GM19397 (cell line): ENCODE measurements around the gene BBS9.
"Not testable (repeated sequence)": the region's sequence is repeated elsewhere in the genome, so short reads cannot be mapped to it uniquely, and the experiment has no call there.

ENCODE experiments used
- ATAC-seq: cut with Tn5 transposase; IDR thresholded peaks from one replicate; pipeline ENCODE4 v1.9.1; 2021; ENCODE audit warnings: mild to moderate bottlenecking, moderate library complexity; ENCODE audit not compliant: unreplicated experiment

Gene BBS9

DNA sequence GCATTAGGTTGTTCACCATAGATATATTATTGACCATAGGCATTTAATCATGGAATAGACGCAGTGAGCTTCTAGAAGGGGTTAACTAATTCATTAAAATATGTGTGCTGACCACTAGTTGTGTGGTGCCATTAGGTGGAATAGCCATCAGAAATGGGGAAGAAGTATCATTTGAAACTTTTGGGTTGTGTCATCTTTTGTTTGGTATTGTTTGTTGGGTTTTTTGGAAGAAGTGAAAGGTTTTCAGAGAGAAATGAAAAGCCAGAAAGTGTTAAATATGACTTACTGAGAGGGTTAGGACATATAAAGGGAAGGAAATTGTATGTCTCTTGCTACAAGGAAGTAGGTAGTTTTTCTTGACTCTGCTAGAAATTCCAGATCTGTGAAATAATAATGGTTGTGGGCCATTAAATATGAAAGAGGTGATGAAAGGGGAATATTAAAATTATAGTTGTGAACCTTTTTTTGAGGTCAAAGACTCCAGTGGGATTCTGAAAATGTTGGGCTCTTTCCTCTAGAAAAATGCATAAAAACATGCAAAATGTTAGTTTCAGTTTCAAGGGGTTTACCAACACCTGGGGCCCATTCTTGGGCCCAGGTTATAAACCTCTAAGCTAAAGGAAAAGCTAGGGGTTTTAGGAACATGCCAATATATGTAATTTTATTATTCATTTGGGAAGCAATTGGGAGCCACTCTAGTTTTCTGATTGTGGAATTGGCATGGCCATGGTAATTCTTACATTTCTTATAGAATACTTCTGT lies 348.5 kb downstream of the BBS9 start:
- ATAC-seq: no peak

DNA sequence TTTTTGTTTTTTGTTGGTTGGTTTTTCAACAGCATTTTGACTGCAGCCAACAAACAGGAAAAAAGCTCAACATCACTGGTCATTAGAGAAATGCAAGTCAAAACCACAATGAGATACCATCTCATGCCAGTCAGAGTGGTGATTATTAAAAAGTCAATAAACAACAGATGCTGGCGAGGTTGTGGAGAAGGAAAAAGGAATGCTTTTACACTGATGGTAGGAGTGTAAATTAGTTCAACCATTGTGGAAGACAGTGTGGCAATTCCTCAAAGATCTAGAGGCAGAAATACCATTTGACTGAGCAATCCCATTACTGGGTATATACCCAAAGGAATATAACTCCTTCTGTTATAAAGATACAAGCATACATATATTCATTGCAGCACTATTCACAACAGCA lies 355.1 kb downstream of the BBS9 start:
- ATAC-seq: not testable (repeated sequence)

DNA sequence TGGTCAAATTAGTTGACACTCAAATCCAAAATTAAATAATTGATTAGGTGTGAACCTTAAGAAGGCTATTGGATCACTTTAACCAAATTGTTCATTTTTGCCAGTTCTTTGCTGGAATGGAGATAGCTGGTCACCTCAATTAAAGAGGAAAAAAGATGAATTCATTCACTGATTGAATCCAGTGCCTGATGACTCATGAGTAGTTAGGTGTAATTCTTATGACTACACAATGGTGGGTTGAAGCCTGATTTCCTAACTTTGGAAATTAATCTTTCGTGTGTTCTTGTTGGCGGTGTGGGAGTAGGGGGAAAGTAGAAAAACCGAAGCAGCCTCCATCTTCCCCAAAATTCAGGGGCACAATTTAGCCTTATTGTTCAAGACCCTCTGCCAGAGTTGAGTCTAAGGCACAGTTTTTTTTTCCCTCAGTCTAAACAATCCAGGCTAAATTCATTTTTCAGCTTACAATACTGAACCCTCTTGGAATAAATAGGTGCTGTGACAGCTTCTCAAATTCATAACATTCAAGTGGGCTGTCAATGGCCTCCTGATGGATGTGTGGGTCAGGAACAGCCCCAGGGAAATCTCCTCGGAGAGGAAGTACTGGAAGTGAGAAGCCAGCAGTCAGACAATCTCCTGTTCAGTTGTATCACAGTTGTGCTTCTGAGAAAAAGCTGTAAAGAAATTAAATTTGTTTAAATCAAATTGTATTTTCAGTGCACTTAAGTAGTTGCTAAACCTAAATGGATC lies 356.6 kb downstream of the BBS9 start:
- ATAC-seq: no peak

DNA sequence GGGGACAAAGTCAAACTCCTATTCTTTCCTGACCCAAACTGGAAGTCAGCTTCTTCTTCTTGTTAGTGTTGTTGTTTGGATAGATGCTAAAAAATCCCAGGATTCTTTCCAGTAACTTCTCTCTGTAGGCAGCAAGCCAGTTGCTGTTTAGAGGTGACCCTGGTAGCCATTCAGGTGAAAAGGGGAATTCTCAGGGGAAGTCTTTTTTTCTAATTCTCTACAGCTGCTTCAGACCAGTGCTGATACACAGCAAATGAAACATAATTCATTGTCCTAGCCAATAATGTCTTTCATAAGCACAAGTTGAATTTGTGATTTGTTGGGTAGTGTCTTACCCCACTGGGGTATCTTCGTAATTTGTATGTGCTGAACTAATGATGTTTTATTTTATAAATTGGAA lies 357.3 kb downstream of the BBS9 start:
- ATAC-seq: no peak

DNA sequence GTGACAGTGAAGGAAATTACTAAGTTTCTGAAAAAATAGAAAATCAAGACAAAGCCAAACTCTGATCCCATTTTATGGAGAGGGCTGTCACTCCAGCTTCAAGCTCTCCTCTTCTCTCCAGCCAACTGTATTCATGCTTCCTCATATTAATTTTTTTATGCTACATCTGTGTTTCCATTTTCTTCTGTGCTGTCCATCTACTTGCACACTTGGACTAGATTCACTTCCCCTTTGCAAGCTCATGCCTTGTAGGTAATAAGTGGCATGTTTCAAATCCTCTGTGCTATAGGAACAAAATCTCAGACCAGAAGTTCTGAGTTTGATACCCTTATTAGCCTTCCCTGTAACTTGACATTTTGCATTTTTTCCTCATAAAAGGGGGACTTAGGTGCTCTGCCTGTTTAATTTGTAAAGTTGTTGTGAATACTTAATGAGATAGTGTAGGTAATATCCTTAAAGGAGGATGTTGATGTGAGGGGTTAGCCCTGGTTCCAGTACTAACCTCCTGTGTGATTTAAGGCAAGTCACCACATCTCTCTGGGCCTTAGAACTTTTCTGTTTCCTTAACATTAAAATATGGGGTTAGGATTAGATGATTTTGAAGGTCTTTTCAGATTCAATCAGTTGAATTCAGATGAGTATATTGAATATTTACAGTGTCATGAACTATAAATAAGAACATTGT lies 358.8 kb downstream of the BBS9 start:
- ATAC-seq: no peak

DNA sequence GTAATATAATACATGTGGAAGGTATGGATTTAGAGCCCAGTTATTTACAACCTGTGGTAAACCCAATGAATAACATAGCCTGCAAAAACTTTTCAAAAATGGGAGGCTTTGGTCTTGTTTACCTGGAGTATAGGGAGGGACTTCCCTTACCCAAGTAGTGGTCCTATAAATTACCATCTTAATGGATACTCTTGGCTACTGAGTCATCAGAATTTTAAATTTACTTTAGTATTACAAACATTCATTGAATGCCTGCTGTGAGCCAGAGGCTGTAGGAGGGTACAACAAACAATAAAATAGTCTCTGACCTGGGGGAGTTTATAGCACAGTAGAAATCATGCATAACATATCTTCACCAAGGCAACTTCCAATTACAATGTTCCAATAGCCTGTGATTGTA lies 365.1 kb downstream of the BBS9 start:
- no peak for ATAC-seq

DNA sequence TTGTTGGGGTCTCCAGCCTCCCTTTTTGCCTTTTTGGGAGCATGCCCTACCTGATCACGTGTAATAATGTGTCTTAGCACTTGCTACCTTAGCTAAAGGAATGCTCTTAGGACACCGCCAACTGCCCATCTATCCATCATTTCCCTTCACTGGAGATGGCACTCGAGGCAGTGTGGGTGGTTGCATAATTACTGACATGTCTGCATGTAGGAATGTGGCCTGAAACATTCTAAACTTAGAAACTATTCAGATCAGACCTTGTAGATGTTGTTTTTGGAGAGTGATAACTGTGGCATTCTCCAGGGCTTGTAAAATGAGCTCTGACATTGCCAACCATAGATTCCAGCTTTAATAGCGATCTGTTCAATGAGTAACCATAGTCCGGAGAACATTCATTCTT lies 365.8 kb downstream of the BBS9 start:
- ATAC-seq: no peak

DNA sequence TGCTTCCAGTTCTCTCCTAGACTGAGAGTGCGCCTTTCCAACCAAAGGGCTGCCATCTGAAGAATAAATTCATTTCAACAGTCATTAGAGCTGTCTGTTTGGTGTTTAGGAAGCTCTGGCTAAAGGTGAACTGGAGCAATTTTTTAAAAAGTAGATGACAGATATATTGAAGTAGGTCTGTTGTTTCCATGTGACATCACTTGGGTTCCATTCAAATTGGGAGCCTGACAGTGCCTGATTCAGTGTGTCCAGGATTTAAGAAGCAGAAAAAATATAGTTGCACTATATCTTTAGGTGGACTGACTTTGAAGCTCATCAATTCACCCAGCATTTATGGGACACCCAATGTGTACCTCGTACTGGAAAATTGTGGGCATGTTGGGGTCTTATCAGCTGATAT lies 367.7 kb downstream of the BBS9 start:
- ATAC-seq: no peak

DNA sequence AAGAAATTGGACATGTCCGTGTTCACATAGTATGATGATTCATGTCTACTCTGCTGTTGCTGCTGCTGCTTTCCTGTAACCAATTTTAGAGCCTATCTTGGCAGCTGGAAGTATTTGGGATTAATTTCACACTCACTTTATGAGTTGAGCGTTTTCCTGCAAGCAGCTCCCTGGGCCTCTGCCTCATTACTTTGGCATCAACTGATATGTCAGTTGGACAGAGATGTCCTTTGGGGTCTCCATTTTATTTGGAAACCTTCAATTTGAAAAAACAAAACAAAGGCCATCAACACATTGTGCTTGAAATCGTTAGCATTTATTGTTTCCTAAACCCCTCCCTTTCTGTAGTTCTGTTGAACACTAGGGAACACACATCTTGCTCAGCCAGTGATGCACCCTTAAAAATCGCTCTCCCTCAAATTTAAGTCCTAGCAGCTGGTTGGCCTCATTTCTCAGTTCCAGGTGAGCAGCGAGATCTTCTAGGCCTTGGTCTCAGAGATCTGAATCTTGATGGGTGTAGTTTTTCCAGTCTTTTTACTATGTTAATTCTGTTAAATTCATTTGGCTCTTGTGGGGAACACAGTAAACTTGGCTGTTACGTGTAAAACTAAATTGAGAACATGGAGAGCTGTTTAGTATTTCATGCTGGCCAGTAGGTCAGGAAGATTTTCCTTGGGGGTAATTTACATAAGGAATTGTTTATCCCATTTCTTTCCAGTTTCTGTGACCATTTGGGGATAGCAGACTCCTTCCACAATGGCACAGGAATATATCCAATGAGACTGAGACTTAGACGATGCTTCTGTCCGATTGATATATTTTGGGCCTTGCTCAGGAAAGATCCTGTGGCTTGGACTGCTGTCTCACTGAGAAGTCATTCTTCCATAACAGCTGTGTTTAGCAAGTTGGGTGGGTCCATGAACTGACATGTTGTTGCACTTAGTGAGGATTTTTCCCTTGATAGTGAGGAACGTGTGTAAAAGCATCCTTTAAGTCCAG lies 371.6 kb downstream of the BBS9 start:
- no peak for ATAC-seq

DNA sequence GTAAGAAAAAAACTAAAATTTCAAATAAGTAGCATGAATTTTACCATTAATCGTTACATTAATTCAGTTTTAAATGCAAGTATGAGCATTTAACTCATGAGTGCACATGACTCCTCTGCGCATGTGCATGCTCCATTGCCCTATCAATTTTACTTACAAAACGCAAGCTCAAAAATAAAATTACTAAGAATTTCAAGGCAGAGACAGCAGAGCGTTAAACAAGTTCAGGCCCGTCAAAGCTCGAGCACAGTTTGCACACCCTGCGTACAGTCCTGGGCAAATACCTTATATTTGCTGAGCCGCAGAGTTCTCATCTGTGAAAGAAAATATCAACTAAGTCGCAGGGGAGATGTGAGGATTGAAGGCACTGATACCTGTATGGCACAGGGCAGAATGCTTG lies 373.6 kb downstream of the BBS9 start:
- ATAC-seq: no peak

DNA sequence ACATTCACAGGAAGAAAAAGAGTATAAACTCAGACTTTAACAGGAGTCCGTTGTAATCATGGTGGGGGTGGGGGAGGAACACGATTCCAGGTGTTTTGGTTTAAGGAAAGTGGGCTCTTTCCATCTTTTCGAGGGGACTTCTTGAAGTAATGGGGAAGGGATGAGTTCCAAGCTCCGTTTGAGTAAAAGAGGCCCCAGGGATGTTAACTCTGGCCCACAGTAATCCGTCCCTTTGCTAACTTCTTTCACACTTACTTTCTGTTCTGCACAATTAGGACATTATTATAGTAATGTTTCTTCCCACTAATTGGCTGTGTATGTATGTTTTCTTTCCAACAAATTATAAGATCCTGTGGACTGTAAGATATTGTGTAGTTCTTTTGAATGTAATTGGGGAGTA lies 374.4 kb downstream of the BBS9 start:
- no peak for ATAC-seq

DNA sequence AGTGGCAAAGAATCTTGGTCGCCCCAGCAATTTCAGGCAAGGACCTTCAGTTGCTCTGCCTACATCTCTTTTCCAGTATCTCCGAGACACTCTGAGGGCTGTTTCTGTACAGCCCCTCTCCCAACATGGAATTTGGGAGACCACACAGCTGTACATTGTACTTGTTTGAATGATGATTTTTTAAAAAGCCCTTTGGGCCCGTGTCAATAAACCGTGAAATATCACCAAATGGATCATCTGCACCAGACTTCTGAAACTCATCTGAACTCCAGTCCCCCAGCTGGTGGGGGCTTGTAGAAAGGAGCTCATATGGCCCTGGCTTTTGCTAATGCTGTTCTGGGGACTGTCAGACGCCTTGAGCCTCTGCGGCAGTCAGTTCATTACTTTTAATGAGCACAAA lies 374.9 kb downstream of the BBS9 start:
- no peak for ATAC-seq

DNA sequence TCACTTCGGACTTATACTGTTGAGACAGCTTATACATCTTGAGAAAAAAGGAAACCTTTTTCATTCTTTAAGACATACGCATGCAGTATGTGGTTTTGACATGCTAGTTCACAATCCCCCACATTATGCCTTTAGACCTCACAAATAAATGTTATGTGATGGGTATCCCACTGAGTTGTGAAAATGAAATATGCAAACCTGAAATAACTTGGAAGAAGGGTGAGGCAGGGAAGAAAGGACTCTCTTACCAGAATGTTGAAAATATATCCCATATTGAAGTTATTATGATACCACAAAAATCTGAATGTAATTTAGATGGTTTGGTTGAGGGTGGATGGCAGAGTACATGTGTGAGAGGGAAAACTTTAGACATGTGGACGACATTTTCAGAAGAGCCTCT lies 379.8 kb downstream of the BBS9 start:
- no peak for ATAC-seq

DNA sequence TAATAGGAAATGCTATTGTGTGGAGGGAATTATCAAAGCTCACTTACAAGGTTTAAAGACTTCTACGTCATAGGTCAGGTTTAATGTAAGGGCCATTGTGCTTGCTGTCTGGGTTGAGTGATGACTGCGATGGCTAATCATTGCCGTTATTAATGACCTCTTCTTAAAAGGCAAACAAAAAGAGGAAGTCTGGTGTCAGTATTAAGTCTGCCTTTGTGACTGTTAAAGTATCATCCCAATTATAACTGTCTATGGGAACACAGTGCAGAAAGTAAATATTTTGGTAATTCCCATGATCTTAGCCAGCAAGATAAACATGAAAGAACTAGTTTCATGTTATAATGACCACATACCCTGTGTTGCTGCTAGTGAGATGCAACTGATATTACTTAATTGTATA lies 382.4 kb downstream of the BBS9 start:
- ATAC-seq: no peak

DNA sequence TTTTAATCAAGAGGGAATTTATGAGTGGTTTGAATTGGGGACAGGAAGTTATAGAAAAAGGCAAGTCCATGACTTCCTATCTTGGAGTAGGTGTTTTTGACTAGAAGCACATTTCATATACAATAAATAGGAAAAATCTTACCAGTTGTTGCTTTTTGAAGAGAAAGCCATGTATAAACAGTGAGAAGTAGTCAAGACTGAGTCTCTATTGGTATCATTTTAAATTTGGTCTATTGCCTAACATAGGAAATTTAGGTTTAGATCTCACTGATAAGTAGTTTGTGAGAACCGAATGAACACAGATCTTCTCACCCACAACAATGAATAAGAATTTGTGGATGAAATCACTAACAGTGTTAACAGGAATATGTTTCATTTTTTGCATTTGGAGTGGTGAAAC lies 387.2 kb downstream of the BBS9 start:
- ATAC-seq: no peak

DNA sequence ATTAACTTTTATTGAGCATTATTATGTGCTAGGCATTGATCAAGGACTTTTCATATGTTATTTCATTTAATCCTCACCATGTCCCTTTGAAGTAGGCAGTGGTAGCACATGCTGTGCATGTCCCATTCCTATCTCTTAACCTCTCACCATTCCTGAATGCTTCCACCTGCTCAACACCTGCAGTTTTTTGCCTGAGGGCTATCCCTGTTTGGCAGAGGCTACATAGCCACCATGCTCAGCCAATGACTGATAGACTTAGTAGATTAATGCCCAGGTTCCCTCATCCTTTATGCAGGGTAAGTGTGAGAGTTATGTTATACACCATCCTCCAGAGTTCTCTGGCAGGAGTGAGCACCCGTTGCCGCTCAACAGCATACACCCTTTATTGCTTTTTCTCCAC lies 387.8 kb downstream of the BBS9 start:
- no peak for ATAC-seq

DNA sequence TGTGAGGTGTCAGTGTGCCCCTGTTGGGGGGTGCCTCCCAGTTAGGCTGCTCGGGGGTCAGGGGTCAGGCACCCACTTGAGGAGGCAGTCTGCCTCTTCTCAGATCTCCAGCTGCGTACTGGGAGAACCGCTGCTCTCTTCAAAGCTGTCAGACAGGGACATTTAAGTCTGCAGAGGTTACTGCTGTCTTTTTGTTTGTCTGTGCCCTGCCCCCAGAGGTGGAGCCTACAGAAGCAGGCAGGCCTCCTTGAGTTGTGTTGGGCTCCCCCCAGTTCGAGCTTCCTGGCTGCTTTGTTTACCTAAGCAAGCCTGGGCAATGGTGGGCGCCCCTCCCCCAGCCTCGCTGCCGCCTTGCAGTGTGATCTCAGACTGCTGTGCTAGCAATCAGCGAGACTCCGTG lies 397.6 kb downstream of the BBS9 start:
- not testable (repeated sequence) for ATAC-seq

DNA sequence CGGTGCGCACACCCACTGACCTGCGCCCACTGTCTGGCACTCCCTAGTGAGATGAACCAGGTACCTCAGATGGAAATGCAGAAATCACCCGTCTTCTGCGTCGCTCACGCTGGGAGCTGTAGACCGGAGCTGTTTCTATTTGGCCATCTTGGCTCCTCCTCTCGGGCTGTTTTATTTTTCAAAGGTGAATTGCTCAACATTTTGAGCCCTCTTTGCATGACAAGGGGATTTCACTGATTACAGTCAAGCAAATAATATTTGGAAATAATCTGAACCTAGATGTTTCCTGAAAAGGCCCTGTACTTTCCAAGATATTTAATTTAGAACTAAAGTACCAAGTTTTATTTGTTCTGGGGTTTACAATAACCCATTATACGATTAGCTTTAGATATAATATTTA lies 398.2 kb downstream of the BBS9 start:
- not testable (repeated sequence) for ATAC-seq

DNA sequence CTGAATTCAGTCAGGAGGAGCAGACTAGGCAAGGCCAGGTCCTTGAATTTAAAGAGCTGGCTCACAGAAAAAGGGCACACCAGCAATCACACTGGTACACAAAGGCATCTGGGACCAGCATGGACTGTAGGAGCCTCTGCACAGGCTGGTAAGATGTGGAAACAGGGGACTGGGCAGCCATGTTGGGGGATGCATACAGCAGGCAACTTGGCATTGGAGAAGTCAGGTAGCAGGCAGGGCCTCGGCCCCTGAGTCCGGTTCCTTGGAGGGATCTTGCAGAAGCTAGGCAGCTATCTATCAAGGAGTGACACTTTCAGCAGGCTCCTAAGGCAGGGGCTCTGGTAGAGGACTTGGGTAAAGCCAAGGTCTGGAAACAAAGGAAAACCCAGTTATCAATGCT lies 399.7 kb downstream of the BBS9 start:
- ATAC-seq: no peak

DNA sequence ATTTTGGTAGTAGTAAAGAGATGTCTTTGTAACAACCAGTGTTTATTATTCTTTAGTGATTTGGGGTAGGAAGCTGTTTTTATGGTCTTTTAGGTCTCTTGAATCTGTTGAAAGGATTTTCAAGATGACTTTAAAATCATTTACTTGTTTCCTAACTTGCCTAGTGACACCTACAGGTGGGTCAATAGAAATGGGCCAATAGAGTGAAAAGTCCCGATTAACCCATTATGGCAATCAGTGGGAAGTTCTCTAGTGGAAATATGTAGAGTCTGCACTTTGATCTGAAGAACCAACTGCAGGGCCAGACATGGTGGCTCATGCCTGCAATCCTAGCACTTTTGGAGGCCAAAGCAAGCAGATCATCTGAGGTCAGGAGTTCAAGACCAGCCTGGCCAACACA lies 401.3 kb downstream of the BBS9 start:
- ATAC-seq: no peak

DNA sequence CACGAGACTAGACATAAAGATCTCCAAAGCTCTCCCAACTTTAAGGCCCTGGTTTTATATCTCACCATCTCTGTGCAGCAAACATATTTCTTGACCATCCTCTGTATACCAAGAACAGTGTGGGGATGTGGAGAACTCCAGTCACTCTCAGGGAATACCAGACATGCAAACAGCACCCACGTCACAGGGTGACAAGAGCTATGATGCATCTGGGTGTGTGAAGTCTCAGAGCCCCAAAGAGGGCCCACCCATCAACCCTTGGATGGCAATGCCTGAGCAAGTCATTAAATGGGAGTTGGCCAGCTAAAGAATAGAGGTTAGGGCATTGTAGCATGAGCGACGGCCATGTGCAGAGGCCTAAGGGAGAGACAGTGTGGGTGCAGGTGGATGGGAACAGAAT lies 402.5 kb downstream of the BBS9 start:
- ATAC-seq: no peak
